ENCODE measurements around the gene VPS8. TPM values are rescaled to one million over a fixed set of nuclear protein-coding genes. Genes with fewer than 3 reads are reported as not detected.
A peak's percentile ranks its signal among the peaks of the same experiment; 100 is the strongest.

VPS8 gene
- total RNA-seq, 2 donors from 2014 or later = 49.7 to 70.0 TPM

DNA sequence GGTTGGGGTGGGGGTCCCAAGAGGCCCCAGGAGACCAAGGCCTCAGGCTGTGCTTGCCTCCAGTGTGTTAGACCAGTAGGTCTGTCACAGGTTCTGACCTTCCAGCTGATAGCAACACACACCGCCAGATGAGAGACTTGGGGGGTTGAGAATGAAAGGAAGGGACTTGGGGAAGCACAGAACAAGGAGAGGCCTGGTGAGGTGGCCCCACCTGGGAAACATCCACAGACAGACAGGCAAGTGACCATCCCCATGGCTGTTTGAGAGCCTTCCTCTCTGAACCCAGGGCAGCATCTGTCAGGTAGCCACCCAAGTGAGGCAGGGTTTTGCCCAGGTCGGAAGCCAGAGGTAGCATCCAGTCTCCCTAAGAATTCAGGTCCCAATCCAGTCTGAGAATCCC lies 35.0 kb upstream of the VPS8 start:
- H3K4me3 Mint-ChIP-seq = no peak overlapping the region
- no peaks in the 10 kb centered on the region for H3K9me3 ChIP-seq (ENCODE audit: control insufficient read depth, low read length)
- 67 to 88% methylated on average over 1 to 2 of the region's 2 CpGs for WGBS, 2 experiments (ENCODE audit: insufficient coverage in 1 of 2, insufficient read length in 1 of 2)
- H3K36me3 Mint-ChIP-seq (ENCODE audit: low read depth) = no peaks in the 10 kb centered on the region
- no peaks in the 10 kb centered on the region for H3K9me3 Mint-ChIP-seq
- DNase-seq = peak; percentile 47
- TF ChIP-seq, protein P1, sequence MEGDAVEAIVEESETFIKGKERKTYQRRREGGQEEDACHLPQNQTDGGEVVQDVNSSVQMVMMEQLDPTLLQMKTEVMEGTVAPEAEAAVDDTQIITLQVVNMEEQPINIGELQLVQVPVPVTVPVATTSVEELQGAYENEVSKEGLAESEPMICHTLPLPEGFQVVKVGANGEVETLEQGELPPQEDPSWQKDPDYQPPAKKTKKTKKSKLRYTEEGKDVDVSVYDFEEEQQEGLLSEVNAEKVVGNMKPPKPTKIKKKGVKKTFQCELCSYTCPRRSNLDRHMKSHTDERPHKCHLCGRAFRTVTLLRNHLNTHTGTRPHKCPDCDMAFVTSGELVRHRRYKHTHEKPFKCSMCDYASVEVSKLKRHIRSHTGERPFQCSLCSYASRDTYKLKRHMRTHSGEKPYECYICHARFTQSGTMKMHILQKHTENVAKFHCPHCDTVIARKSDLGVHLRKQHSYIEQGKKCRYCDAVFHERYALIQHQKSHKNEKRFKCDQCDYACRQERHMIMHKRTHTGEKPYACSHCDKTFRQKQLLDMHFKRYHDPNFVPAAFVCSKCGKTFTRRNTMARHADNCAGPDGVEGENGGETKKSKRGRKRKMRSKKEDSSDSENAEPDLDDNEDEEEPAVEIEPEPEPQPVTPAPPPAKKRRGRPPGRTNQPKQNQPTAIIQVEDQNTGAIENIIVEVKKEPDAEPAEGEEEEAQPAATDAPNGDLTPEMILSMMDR (conservative IDR thresholded peaks at IDR 0.05) = no peak
- H3K9ac ChIP-seq (ENCODE audit: extremely low read depth, low read length, poor library complexity, severe bottlenecking) = no peak overlapping the region
- no peak overlapping the region for H3K4me3 ChIP-seq (ENCODE audit: low read length)
- H3K27me3 ChIP-seq (ENCODE audit: control insufficient read depth, insufficient read depth, low read length, poor library complexity, severe bottlenecking) = no peaks in the 10 kb centered on the region
- H3K36me3 ChIP-seq (ENCODE audit: control insufficient read depth, insufficient read depth, low read length) = no peaks in the 10 kb centered on the region
- H3K27ac Mint-ChIP-seq = peak overlapping the region; percentile 41
- H3K27me3 Mint-ChIP-seq (ENCODE audit: insufficient read depth) = peaks cover 4% of the 10 kb centered on the region
- peaks cover 7% of the 10 kb centered on the region for H3K4me1 ChIP-seq (ENCODE audit: control insufficient read depth, insufficient read depth, low read length)
- H3K27ac ChIP-seq (ENCODE audit: low read depth, low read length) = no peak overlapping the region
- H3K4me1 Mint-ChIP-seq = peaks cover 35% of the 10 kb centered on the region

DNA sequence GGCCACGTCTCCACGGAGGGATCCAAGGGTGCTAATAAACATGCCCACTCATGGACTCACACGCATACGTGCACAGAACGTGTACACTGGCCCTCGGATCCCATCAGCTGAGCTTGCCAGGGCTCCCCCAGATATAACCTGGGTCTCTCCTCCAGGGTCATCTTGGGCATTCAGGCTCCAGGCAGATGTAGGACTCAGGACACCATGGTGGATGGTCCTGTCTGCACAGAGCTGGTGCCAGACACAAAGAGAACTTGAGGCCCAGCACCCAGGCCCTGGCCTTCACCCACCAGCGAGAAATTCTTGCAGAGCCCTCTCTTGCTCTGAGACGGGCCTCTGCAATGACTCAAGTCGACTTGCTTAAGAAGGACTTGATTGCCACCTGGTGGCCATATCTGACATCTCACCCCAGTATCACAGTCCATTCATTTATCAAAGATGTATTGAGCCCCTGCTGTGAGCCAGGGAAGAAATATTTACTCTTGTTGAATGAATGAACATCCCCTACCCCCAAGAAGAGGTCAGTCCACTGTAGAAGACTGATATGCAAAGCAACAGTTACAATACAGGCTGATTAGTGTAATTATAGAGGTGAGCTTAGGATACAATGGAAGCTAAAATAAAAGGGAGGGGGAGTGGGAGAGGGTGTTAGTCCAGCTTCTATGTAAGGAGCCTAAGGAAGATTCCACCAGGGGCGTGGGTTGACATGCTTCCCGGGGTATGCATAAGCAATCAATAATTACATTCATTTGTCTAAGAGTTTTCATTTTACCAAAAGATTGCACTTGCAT lies 34.2 kb upstream of the VPS8 start:
- Histone ChIP-seq H3K36me3 (ENCODE audit: control insufficient read depth, insufficient read depth, low read length) (no peaks in the 10 kb centered on the region), H3K4me1 (ENCODE audit: control insufficient read depth, insufficient read depth, low read length) (peaks cover 7% of the 10 kb centered on the region), H3K4me3 (ENCODE audit: low read length) (no peak overlapping the region), H3K9me3 (ENCODE audit: control insufficient read depth, low read length) (no peaks in the 10 kb centered on the region), H3K27ac (ENCODE audit: low read depth, low read length) (no peak overlapping the region), H3K27me3 (ENCODE audit: control insufficient read depth, insufficient read depth, low read length, poor library complexity, severe bottlenecking) (no peaks in the 10 kb centered on the region), H3K9ac (ENCODE audit: extremely low read depth, low read length, poor library complexity, severe bottlenecking) (no peak overlapping the region)
- Mint-ChIP-seq H3K4me3 (no peak overlapping the region), H3K36me3 (ENCODE audit: low read depth) (no peaks in the 10 kb centered on the region), H3K4me1 (peaks cover 35% of the 10 kb centered on the region), H3K27me3 (ENCODE audit: insufficient read depth) (peaks cover 4% of the 10 kb centered on the region), H3K27ac (no peak overlapping the region), H3K9me3 (no peaks in the 10 kb centered on the region)
- DNase-seq = peak; percentile 95
- 52 to 68% methylated on average over 6 to 11 of the region's 11 CpGs for WGBS, 2 experiments (ENCODE audit: insufficient coverage in 1 of 2, insufficient read length in 1 of 2)
- TF ChIP-seq, protein P1 (conservative IDR thresholded peaks at IDR 0.05) = peak; percentile 96

DNA sequence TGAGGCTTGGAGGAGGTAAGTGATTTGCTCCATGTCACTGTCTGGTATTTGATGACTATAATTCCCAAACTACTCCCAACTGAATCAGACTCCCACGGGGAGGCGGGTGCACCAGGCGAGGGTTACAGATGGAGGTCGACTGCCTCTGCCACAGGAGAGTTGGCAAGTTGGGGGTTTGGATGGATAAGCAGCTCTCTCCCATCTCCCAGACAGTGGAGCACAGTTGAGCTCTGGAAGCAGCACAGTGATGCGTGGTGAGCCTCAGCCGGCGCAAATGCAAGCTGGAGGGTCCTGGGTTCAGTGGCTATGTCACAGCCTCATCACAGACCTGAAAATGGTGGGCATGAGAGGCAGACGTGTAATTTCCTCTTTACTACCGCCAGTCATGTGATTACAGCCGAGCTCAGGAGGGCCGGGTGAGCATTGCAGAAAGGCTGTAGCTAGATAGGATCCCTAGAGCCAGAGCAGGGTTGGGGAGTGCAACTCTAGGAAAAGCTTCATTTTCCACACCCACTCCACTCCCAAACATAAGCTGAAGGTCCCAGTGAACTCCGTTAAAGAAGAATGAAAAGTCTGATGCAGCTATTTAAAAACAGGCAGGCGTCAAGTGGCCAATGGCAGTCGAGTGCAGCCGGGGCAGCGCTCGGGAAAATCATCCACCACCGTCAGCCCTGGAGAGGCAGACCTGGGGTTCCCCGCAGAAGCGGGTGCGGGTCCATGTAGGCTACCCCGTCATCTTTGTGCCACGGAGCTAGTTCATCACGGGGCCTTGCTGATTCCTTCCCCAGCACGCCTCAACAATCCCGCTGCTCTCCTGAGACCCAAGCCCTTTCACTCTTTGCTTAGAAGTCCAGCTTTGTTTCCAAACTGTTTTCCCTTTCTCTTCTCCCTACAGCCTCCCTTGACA lies 33.3 kb upstream of the VPS8 start:
- no peak overlapping the region for H3K4me3 ChIP-seq (ENCODE audit: low read length)
- no peak overlapping the region for H3K27ac ChIP-seq (ENCODE audit: low read depth, low read length)
- H3K4me1 ChIP-seq (ENCODE audit: control insufficient read depth, insufficient read depth, low read length) = peaks cover 7% of the 10 kb centered on the region
- WGBS, 2 experiments (ENCODE audit: insufficient coverage in 1 of 2, insufficient read length in 1 of 2) = 88 to 90% methylated on average over 20 to 26 of the region's 26 CpGs
- no peaks in the 10 kb centered on the region for H3K9me3 Mint-ChIP-seq
- TF ChIP-seq, protein P1 (conservative IDR thresholded peaks at IDR 0.05) = no peak
- H3K36me3 ChIP-seq (ENCODE audit: control insufficient read depth, insufficient read depth, low read length) = no peaks in the 10 kb centered on the region
- H3K9me3 ChIP-seq (ENCODE audit: control insufficient read depth, low read length) = no peaks in the 10 kb centered on the region
- H3K27me3 ChIP-seq (ENCODE audit: control insufficient read depth, insufficient read depth, low read length, poor library complexity, severe bottlenecking) = no peaks in the 10 kb centered on the region
- peaks cover 35% of the 10 kb centered on the region for H3K4me1 Mint-ChIP-seq
- H3K36me3 Mint-ChIP-seq (ENCODE audit: low read depth) = no peaks in the 10 kb centered on the region
- H3K27me3 Mint-ChIP-seq (ENCODE audit: insufficient read depth) = peaks cover 4% of the 10 kb centered on the region
- H3K27ac Mint-ChIP-seq = no peak overlapping the region
- H3K4me3 Mint-ChIP-seq = no peak overlapping the region
- peak; percentile 49 for DNase-seq
- no peak overlapping the region for H3K9ac ChIP-seq (ENCODE audit: extremely low read depth, low read length, poor library complexity, severe bottlenecking)
